Mesothelial cell of epicardium (in vitro differentiated cells): Measurements from ENCODE around the gene ANKS1B. TPM values are rescaled to one million over a fixed set of nuclear protein-coding genes. Genes with fewer than 3 reads are reported as not detected.

Source experiments
- DNase-seq, 2 experiments: peaks; one replicate each; pipeline ENCODE4 v3.0.0; 2021; ENCODE audit warnings: low spot score in 2 of 2; ENCODE audit not compliant: unreplicated experiment in 2 of 2
- H3K27ac Mint-ChIP-seq: 2 replicates; pipeline ENCODE4 v1.8.0; 2021; ENCODE audit warnings: mixed read lengths
- H3K27me3 Mint-ChIP-seq: 2 replicates; pipeline ENCODE4 v1.8.0; 2021; ENCODE audit warnings: low read depth, mixed read lengths
- H3K36me3 Mint-ChIP-seq: 2 replicates; pipeline ENCODE4 v1.8.0; 2021; ENCODE audit warnings: mixed read lengths
- H3K4me1 Mint-ChIP-seq: 2 replicates; pipeline ENCODE4 v1.8.0; 2021; ENCODE audit warnings: mixed read lengths
- H3K4me3 Mint-ChIP-seq: 2 replicates; pipeline ENCODE4 v1.8.0; 2021; ENCODE audit warnings: mild to moderate bottlenecking, moderate library complexity, mixed read lengths
- H3K9me3 Mint-ChIP-seq: 2 replicates; pipeline ENCODE4 v1.8.0; 2021; ENCODE audit warnings: mixed read lengths
- total RNA-seq: library from RNA; stranded (reverse); gene quantifications from 3 replicates; pipeline ENCODE4 v1.2.1, GENCODE V29; 2021
- TF ChIP-seq, protein P1 (sequence below): fragments of 200-600 bp; sonication (generic); IDR thresholded peaks from one replicate; pipeline ENCODE4 v1.5.0; 2021; ENCODE audit warnings: antibody characterized with exemption; ENCODE audit not compliant: unreplicated experiment

The ANKS1B gene
- total RNA-seq, 1 donor from 2014 or later = 8.8 TPM

DNA sequence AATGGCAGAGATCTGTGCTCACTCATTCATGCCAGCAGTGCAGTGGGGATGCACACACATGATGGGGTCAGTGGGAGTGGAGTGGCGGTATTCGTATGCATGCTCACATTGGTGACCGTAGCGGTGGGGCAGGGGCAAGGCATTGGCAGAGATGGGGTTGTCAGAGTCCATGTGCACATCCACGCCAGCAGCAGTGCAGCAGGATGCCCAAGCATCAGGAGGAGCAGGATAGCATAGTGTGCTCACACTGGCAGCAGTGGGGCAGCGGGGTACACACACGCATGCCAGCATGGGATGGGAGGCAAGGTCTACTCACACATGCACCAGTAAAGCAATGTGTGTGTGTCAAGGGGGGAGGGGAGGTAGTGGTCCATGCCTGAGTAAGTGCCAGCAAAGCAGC lies 426.6 kb downstream of the ANKS1B start:
- H3K4me1 Mint-ChIP-seq = no peaks in the 10 kb centered on the region
- no peak overlapping the region for H3K4me3 Mint-ChIP-seq
- no peaks in the 10 kb centered on the region for H3K36me3 Mint-ChIP-seq
- no peak overlapping the region for H3K27ac Mint-ChIP-seq
- no peak for DNase-seq
- no peaks in the 10 kb centered on the region for H3K27me3 Mint-ChIP-seq
- TF ChIP-seq, protein P1, sequence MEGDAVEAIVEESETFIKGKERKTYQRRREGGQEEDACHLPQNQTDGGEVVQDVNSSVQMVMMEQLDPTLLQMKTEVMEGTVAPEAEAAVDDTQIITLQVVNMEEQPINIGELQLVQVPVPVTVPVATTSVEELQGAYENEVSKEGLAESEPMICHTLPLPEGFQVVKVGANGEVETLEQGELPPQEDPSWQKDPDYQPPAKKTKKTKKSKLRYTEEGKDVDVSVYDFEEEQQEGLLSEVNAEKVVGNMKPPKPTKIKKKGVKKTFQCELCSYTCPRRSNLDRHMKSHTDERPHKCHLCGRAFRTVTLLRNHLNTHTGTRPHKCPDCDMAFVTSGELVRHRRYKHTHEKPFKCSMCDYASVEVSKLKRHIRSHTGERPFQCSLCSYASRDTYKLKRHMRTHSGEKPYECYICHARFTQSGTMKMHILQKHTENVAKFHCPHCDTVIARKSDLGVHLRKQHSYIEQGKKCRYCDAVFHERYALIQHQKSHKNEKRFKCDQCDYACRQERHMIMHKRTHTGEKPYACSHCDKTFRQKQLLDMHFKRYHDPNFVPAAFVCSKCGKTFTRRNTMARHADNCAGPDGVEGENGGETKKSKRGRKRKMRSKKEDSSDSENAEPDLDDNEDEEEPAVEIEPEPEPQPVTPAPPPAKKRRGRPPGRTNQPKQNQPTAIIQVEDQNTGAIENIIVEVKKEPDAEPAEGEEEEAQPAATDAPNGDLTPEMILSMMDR = no peak
- peaks cover 35% of the 10 kb centered on the region for H3K9me3 Mint-ChIP-seq

GRCh38 chr12:99553461-99553860 lies 431.3 kb downstream of the ANKS1B start:
- Mint-ChIP-seq H3K27me3 (no peaks in the 10 kb centered on the region), H3K9me3 (peaks cover 35% of the 10 kb centered on the region), H3K4me3 (no peak overlapping the region), H3K27ac (no peak overlapping the region), H3K36me3 (no peaks in the 10 kb centered on the region), H3K4me1 (no peaks in the 10 kb centered on the region)
- TF ChIP-seq, protein P1 = no peak
- no peak for DNase-seq

DNA sequence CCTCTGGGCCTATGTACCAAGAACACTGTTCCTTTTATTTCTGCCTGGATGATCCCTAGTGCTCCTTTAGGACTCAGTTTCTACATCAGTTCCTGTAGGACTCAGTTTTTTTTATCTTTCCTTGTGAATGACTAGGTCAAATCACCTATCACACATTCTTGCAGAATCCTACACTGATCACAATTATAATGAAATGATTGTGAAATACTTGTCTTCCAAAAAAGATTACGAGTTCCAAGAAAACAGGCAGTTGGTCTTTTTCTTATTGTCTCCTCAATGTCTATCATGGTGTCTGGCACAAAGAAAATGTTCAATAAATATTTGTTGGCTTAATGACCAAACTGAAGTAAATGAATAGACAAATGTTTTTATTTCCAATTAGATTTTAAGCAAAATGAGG lies 432.7 kb downstream of the ANKS1B start:
- H3K36me3 Mint-ChIP-seq = no peaks in the 10 kb centered on the region
- H3K27ac Mint-ChIP-seq = no peak overlapping the region
- TF ChIP-seq, protein P1 = no peak
- H3K4me3 Mint-ChIP-seq = no peak overlapping the region
- H3K27me3 Mint-ChIP-seq = no peaks in the 10 kb centered on the region
- DNase-seq = no peak
- H3K9me3 Mint-ChIP-seq = peaks cover 24% of the 10 kb centered on the region
- H3K4me1 Mint-ChIP-seq = no peaks in the 10 kb centered on the region

GRCh38 chr12:99549651-99550050 lies 435.1 kb downstream of the ANKS1B start:
- Mint-ChIP-seq H3K36me3 (no peaks in the 10 kb centered on the region), H3K9me3 (peaks cover under 1% of the 10 kb centered on the region), H3K27me3 (peaks cover 3% of the 10 kb centered on the region), H3K27ac (no peak overlapping the region), H3K4me1 (no peaks in the 10 kb centered on the region), H3K4me3 (no peak overlapping the region)
- TF ChIP-seq, protein P1 = no peak
- DNase-seq = no peak

DNA sequence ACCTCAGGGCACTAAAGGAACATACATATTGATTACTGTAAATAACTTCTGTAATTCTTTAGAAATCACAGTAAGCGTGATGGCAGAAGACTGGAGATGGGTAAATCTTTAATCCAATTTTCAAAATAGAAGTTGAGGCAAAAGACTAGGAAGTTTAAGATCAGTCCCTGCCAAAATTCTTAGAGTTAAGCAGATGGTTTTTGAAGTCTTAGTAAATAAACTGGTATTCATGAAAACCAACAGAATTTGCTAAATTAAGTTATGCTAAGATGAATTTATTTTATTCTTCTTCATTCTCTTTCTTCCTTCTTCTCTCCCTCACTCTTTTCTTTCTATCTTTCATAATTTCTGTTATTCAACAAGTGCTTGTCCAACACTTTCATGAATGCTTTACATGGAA lies 435.5 kb downstream of the ANKS1B start:
- Mint-ChIP-seq H3K4me1 (no peaks in the 10 kb centered on the region), H3K27me3 (peaks cover 3% of the 10 kb centered on the region), H3K4me3 (no peak overlapping the region), H3K36me3 (no peaks in the 10 kb centered on the region), H3K9me3 (no peaks in the 10 kb centered on the region), H3K27ac (no peak overlapping the region)
- TF ChIP-seq, protein P1 = no peak
- no peak for DNase-seq

DNA sequence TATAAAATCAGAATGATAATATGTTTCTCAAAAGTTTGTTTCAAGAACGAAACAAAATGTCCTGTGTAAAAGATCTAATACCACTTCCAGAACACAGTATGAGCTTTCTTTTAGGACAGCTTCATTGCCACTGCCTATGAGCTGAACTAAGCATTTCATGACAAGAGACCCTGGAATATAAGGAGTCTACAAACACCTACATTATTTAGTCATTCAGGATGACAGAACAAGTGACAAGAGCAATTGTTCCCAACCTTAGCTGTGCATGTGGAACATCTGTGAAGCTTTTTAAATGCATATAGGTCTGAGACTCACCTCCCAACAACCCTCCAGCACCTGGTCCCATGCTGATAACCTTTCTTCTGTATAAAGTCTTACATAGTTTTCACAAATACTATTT lies 440.3 kb downstream of the ANKS1B start:
- peaks cover 3% of the 10 kb centered on the region for H3K27me3 Mint-ChIP-seq
- no peaks in the 10 kb centered on the region for H3K4me1 Mint-ChIP-seq
- DNase-seq = no peak
- TF ChIP-seq, protein P1 = no peak
- peaks cover 8% of the 10 kb centered on the region for H3K9me3 Mint-ChIP-seq
- H3K36me3 Mint-ChIP-seq = no peaks in the 10 kb centered on the region
- H3K27ac Mint-ChIP-seq = no peak overlapping the region
- H3K4me3 Mint-ChIP-seq = no peak overlapping the region
